ENCODE data around the gene UBIAD1. TPM values are rescaled to one million over a fixed set of nuclear protein-coding genes. Genes with fewer than 3 reads are reported as not detected.
"Not testable (repeated sequence)": the region's sequence is repeated elsewhere in the genome, so short reads cannot be mapped to it uniquely, and the experiment has no call there.

UBIAD1 gene
- total RNA-seq, 2 donors from 2014 or later: 13.1 to 23.2 TPM

GRCh38 chr1:11295905-11296304, 22.9 kb downstream of the UBIAD1 start:
- H3K27me3 ChIP-seq (replicated peaks; ENCODE audit: insufficient read depth): no peaks in the 10 kb centered on the region
- H3K9me3 ChIP-seq: no peaks in the 10 kb centered on the region
- no peaks in the 10 kb centered on the region for H3K36me3 ChIP-seq
- H3K4me1 ChIP-seq (ENCODE audit: control insufficient read depth in 1 of 2, low read depth in 2 of 2): no peaks in the 10 kb centered on the region
- no peak overlapping the region for H3K4me3 ChIP-seq
- no peak overlapping the region for H3K27ac ChIP-seq
- TF ChIP-seq, protein P1, sequence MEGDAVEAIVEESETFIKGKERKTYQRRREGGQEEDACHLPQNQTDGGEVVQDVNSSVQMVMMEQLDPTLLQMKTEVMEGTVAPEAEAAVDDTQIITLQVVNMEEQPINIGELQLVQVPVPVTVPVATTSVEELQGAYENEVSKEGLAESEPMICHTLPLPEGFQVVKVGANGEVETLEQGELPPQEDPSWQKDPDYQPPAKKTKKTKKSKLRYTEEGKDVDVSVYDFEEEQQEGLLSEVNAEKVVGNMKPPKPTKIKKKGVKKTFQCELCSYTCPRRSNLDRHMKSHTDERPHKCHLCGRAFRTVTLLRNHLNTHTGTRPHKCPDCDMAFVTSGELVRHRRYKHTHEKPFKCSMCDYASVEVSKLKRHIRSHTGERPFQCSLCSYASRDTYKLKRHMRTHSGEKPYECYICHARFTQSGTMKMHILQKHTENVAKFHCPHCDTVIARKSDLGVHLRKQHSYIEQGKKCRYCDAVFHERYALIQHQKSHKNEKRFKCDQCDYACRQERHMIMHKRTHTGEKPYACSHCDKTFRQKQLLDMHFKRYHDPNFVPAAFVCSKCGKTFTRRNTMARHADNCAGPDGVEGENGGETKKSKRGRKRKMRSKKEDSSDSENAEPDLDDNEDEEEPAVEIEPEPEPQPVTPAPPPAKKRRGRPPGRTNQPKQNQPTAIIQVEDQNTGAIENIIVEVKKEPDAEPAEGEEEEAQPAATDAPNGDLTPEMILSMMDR (IDR thresholded peaks at IDR 0.05): no peak
- ATAC-seq (ENCODE audit: insufficient number of reproducible peaks, low FRiP score, low read depth) (no peak), DNase-seq (ENCODE audit: low spot score) (no peak)

GRCh38 chr1:11297774-11298173, 24.8 kb downstream of the UBIAD1 start:
- H3K27ac ChIP-seq; H3K9me3 ChIP-seq; H3K4me3 ChIP-seq; DNase-seq (ENCODE audit: low spot score); H3K27me3 ChIP-seq (replicated peaks; ENCODE audit: insufficient read depth); ATAC-seq (ENCODE audit: insufficient number of reproducible peaks, low FRiP score, low read depth); H3K36me3 ChIP-seq; H3K4me1 ChIP-seq (ENCODE audit: control insufficient read depth in 1 of 2, low read depth in 2 of 2): not testable (repeated sequence)

DNA sequence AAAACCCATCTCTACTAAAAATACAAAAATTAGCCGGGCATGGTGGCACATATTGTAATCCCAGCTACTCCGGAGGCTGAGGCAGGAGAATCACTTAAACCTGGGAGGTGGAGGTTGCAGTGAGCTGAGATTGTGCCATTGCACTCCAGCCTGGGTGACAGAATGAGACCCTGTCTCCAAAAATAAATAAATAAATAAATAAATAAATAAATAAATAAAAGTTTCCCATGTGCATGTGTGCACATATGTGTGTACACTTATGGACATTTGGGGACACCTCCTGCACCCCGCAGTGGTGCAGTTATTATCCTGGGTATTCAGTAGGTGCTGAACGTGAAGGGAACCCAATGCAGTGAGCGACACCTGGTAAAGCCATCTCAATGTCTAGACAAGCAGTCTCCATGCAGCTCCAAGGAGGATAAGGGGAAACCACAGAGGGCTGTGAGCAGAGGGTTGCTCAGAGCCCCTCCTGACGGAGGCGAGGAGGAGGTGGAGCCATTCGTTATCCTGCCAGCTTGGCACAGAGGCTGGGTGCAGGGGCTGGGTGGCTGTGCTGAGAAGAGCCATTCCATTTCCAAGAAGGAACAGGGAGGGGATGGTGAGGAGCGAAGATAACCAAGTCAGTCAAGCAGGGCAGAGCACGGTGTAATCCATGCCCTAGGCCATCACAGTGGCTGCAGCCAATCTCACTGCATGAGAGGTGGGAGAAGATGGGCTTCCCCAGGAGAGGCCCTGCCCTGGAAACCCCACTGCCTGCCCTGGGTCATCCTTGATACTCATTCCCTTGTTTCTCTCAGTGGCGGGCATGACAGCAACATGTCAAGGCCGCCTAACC, 25.6 kb downstream of the UBIAD1 start:
- H3K36me3 ChIP-seq: no peaks in the 10 kb centered on the region
- TF ChIP-seq, protein P1 (IDR thresholded peaks at IDR 0.05): no peak
- H3K27ac ChIP-seq: no peak overlapping the region
- H3K4me3 ChIP-seq: no peak overlapping the region
- no peak for DNase-seq (ENCODE audit: low spot score)
- no peaks in the 10 kb centered on the region for H3K27me3 ChIP-seq (replicated peaks; ENCODE audit: insufficient read depth)
- H3K9me3 ChIP-seq: no peaks in the 10 kb centered on the region
- no peaks in the 10 kb centered on the region for H3K4me1 ChIP-seq (ENCODE audit: control insufficient read depth in 1 of 2, low read depth in 2 of 2)
- no peak for ATAC-seq (ENCODE audit: insufficient number of reproducible peaks, low FRiP score, low read depth)

DNA sequence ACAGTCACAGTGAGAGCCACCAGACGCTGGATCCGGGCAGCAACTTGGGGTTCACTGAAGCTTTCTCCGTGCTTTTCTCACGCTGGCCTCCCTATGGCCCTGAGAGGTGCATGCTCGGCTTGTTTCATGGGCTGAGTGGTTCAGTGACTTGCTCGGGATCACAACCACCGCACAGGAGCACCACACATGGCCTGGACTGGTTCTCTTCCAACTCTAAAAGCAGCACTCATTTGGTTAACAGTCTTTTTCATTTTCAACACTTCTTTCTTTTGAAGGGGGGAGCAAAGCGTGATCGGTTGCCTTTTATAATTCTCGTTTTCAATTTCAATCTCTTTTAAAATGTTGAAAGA, 26.2 kb downstream of the UBIAD1 start:
- Histone ChIP-seq H3K9me3 (no peaks in the 10 kb centered on the region), H3K4me1 (ENCODE audit: control insufficient read depth in 1 of 2, low read depth in 2 of 2) (no peaks in the 10 kb centered on the region), H3K27me3 (replicated peaks; ENCODE audit: insufficient read depth) (no peaks in the 10 kb centered on the region), H3K27ac (no peak overlapping the region), H3K36me3 (no peaks in the 10 kb centered on the region), H3K4me3 (no peak overlapping the region)
- DNase-seq (ENCODE audit: low spot score) (no peak), ATAC-seq (ENCODE audit: insufficient number of reproducible peaks, low FRiP score, low read depth) (no peak)
- TF ChIP-seq, protein P1 (IDR thresholded peaks at IDR 0.05): no peak

GRCh38 chr1:11301601-11302000, 28.6 kb downstream of the UBIAD1 start:
- no peaks in the 10 kb centered on the region for H3K27me3 ChIP-seq (replicated peaks; ENCODE audit: insufficient read depth)
- no peaks in the 10 kb centered on the region for H3K4me1 ChIP-seq (ENCODE audit: control insufficient read depth in 1 of 2, low read depth in 2 of 2)
- no peaks in the 10 kb centered on the region for H3K36me3 ChIP-seq
- ATAC-seq (ENCODE audit: insufficient number of reproducible peaks, low FRiP score, low read depth) (no peak), DNase-seq (ENCODE audit: low spot score) (no peak)
- no peak overlapping the region for H3K4me3 ChIP-seq
- no peaks in the 10 kb centered on the region for H3K9me3 ChIP-seq
- TF ChIP-seq, protein P1 (IDR thresholded peaks at IDR 0.05): no peak
- no peak overlapping the region for H3K27ac ChIP-seq

GRCh38 chr1:11302366-11302765, 29.4 kb downstream of the UBIAD1 start:
- no peak for ATAC-seq (ENCODE audit: insufficient number of reproducible peaks, low FRiP score, low read depth)
- no peaks in the 10 kb centered on the region for H3K36me3 ChIP-seq
- TF ChIP-seq, protein P1 (IDR thresholded peaks at IDR 0.05): no peak
- H3K27me3 ChIP-seq (replicated peaks; ENCODE audit: insufficient read depth): no peaks in the 10 kb centered on the region
- H3K27ac ChIP-seq: no peak overlapping the region
- H3K4me3 ChIP-seq: no peak overlapping the region
- H3K4me1 ChIP-seq (ENCODE audit: control insufficient read depth in 1 of 2, low read depth in 2 of 2): no peaks in the 10 kb centered on the region
- no peak for DNase-seq (ENCODE audit: low spot score)
- H3K9me3 ChIP-seq: no peaks in the 10 kb centered on the region

DNA sequence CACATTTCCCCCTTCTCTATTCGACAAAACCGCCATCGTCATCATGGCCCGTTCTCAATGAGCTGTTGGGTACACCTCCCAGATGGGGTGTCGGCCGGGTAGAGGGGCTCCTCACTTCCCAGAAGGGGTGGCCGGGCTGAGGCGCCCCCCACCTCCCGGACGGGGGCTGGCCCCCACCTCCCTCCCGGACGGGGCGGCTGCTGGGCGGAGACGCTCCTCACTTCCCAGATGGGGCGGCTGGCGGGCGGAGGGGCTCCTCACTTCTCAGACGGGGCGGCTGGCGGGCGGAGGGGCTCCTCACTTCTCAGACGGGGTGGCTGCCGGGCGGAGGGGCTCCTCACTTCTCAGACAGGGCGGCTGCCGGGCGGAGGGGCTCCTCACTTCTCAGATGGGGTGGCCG, 32.5 kb downstream of the UBIAD1 start:
- H3K9me3 ChIP-seq; DNase-seq (ENCODE audit: low spot score); H3K27ac ChIP-seq; H3K36me3 ChIP-seq; H3K4me1 ChIP-seq (ENCODE audit: control insufficient read depth in 1 of 2, low read depth in 2 of 2); ATAC-seq (ENCODE audit: insufficient number of reproducible peaks, low FRiP score, low read depth); H3K27me3 ChIP-seq (replicated peaks; ENCODE audit: insufficient read depth); H3K4me3 ChIP-seq: not testable (repeated sequence)

All from thoracic aorta (tissue), 2 donors.